ENCODE measurements around the gene IL20.

The IL20 gene

DNA sequence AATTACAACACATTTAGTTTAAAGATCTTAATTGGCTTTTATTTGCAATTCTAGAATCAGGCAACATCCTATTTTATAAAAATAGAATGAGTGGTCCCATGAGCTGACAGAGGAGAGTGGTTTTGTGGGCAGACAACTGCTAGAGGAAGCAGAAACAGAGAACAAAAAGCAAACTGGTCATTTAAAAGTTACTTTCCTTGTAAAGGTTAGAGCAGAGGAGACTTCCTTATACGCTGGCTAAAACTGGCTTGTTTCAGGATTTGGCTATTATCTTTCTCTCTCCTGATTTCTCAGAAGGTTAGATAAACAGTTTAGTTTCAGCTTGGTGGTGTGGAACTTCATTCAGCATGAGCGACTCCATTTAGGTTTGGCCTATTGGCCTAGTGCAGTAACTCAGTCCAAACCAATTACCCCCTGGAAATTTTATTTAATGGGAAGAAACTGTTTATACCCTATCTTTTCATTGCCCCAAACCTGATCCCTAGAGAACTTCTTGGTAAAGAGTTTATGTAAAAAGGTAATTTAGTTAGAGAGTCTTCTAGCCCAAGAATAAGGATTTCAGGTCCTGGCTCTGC lies 32.2 kb upstream of the IL20 start:
- TF ChIP-seq, protein P1, sequence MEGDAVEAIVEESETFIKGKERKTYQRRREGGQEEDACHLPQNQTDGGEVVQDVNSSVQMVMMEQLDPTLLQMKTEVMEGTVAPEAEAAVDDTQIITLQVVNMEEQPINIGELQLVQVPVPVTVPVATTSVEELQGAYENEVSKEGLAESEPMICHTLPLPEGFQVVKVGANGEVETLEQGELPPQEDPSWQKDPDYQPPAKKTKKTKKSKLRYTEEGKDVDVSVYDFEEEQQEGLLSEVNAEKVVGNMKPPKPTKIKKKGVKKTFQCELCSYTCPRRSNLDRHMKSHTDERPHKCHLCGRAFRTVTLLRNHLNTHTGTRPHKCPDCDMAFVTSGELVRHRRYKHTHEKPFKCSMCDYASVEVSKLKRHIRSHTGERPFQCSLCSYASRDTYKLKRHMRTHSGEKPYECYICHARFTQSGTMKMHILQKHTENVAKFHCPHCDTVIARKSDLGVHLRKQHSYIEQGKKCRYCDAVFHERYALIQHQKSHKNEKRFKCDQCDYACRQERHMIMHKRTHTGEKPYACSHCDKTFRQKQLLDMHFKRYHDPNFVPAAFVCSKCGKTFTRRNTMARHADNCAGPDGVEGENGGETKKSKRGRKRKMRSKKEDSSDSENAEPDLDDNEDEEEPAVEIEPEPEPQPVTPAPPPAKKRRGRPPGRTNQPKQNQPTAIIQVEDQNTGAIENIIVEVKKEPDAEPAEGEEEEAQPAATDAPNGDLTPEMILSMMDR (IDR thresholded peaks at IDR 0.05; ENCODE audit: low read depth, low read length): no peak
- DNase-seq (ENCODE audit: low read depth, low spot score): no peak
- in situ Hi-C loops (cut with HindIII; ENCODE audit: low sequenced_read_pairs): no loop called here
- no peak overlapping the region for H3K4me3 ChIP-seq (ENCODE audit: low read depth, low read length)

DNA sequence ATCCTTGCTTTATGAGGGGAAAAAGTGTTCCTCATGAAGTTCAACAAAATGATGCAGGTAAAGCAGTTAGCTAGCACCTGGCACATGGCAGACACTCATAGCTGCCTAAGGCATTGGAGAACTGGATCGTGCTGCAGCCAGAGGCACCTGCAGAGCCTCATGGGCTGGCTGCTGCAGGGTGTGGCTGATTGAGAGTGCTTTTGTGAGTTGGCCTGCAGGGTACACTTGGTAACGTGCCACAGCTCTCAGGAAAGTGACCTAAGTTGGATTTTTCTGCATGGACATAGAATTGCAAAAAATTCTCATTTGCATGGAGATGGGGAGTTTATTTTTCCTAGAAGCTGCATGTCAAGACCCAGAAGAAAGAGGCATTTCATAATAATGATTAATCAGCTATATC lies 31.6 kb upstream of the IL20 start:
- H3K4me3 ChIP-seq (ENCODE audit: low read depth, low read length): no peak overlapping the region
- TF ChIP-seq, protein P1 (IDR thresholded peaks at IDR 0.05; ENCODE audit: low read depth, low read length): no peak
- in situ Hi-C loops (cut with HindIII; ENCODE audit: low sequenced_read_pairs): no loop called here
- DNase-seq (ENCODE audit: low read depth, low spot score): no peak

DNA sequence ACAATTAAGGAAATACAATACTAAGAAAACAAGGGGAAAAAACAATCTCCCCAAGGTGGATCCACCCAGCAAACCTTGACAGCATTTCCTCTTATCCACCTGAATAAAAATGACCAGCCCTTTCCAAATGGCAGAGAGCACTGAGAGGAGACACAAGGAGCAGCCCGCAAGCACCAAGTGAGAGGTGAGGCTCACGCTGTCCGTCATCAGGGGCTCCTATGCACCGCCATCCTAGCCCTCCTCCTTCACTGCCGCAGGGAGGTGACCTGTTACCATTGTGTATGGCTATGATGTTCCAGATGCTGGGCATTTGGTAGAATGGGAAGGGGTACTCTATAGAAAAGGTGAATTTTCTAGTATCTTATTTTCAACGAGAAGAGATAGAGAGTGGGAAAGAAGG lies 31.2 kb upstream of the IL20 start:
- TF ChIP-seq, protein P1 (IDR thresholded peaks at IDR 0.05; ENCODE audit: low read depth, low read length): no peak
- in situ Hi-C loops (cut with HindIII; ENCODE audit: low sequenced_read_pairs): no loop called here

DNA sequence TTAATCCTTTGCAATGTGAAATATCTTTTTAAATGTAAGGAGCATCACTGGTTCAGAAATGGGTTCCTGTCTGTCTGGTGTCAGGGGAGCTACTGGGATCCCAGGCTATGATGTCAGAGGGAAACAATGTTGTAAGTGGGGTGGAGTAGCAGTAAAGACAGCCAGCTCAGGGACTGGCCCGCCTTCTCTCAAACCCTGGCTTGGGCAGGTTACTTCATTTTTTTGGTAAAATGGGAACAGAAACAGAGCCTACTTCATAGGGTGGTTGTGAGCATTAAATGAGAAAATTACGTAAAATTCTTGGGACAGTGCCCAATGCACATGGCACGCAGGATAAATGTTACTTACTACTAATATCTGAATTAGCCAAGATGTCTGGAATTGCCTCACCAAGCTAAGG lies 30.7 kb upstream of the IL20 start:
- TF ChIP-seq, protein P1 (IDR thresholded peaks at IDR 0.05; ENCODE audit: low read depth, low read length): no peak
- no peak overlapping the region for H3K4me3 ChIP-seq (ENCODE audit: low read depth, low read length)
- in situ Hi-C loops (cut with HindIII; ENCODE audit: low sequenced_read_pairs): no loop called here
- no peak for DNase-seq (ENCODE audit: low read depth, low spot score)

More for the DNA sequence above, 31.2 kb upstream of the IL20 start:
- no peak for DNase-seq (ENCODE audit: low read depth, low spot score)
- H3K4me3 ChIP-seq (ENCODE audit: low read depth, low read length): no peak overlapping the region

DNA sequence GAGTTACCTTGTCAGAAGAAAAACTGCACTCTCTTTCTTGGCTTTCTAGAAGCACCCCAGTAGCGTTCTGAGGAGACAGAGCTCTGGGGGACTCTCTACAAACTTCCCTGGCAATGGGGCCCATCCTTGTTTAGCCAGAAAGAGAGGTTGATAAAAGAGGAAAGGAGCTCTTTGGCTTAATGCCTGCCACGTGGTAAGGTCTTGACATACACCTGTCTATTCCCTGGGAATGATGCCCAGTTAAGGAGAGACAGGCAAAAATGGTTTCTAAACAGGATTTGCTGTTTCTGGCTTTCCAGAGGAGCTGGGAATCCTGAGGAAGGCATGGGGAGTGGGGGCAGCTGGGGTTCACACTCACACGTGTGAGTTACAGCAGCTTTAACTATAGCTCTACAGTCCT lies 30.2 kb upstream of the IL20 start:
- TF ChIP-seq, protein P1 (IDR thresholded peaks at IDR 0.05; ENCODE audit: low read depth, low read length): no peak
- no peak overlapping the region for H3K4me3 ChIP-seq (ENCODE audit: low read depth, low read length)
- DNase-seq (ENCODE audit: low read depth, low spot score): no peak
- in situ Hi-C loops (cut with HindIII; ENCODE audit: low sequenced_read_pairs): no loop called here

DNA sequence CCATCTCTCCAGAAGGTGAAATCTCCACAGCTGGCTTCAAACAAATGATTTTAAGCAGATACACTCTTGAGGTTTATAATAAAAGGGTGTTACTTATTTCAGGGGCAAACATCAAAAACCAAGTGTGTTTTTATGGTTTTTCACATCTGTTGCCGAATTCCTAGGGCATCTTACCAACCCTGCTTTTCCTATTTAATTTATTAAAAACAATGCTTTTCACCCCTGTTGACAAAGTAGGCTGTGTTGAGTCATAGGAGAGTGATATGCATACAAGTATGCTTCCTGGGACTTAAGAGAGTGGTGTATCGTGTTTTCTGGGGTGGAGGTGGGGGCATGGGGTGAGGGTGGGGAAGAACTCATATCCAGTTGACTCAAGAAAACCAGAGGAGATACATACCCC lies 29.3 kb upstream of the IL20 start:
- in situ Hi-C loops (cut with HindIII; ENCODE audit: low sequenced_read_pairs): no loop called here
- no peak overlapping the region for H3K4me3 ChIP-seq (ENCODE audit: low read depth, low read length)
- DNase-seq (ENCODE audit: low read depth, low spot score): no peak
- TF ChIP-seq, protein P1 (IDR thresholded peaks at IDR 0.05; ENCODE audit: low read depth, low read length): no peak

Data from astrocyte of the spinal cord (primary cell).